Astrocyte (in vitro differentiated cells and primary cell): ENCODE results near the gene UGT2B7.

Experiments
- EZH2 ChIP-seq: IDR thresholded peaks from 2 replicates; pipeline ENCODE4 v1.6.1; 2012; ENCODE audit warnings: mild to moderate bottlenecking, low read length, inconsistent platforms; ENCODE audit not compliant: insufficient read depth
- TF ChIP-seq, protein P1 (sequence below): IDR thresholded peaks from 2 replicates; pipeline ENCODE4 v1.5.1; 2011; ENCODE audit warnings: low read depth, mild to moderate bottlenecking, inconsistent platforms, low read length, moderate library complexity; ENCODE audit not compliant: insufficient read depth

DNA sequence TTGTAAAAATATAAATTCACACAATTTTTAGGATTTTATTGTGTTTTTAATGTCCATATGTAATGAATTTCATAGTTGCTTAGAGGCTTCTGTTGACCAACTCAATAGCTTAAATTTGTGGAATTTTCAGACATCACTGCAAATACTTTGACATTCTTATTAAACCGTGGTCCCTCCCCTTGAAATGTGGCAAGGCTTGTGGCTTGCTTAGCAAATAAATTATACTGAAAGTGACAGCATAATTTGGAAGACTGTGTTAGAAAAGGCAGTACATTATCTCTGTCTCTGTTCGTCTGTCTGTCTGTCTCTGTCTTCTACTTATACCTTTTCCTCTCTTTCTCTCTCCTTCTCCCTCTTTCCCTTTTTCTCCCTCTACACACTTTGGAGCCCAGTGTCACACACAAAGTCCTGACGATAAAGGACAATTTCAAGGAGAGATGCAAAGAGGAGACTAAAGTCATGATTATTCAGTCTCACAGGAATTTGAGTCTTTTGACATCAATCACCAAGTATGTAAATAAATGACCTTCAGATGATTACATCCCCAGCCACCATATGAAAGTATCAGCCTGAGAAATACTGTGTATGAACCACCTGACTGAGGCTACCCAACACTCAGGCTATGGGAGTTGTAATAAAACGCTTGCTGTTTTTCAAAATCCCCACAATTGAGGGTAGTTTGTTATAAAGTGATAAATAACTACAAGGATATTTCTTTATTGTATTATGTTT, 21.0 kb upstream of the UGT2B7 start:
- TF ChIP-seq, protein P1, sequence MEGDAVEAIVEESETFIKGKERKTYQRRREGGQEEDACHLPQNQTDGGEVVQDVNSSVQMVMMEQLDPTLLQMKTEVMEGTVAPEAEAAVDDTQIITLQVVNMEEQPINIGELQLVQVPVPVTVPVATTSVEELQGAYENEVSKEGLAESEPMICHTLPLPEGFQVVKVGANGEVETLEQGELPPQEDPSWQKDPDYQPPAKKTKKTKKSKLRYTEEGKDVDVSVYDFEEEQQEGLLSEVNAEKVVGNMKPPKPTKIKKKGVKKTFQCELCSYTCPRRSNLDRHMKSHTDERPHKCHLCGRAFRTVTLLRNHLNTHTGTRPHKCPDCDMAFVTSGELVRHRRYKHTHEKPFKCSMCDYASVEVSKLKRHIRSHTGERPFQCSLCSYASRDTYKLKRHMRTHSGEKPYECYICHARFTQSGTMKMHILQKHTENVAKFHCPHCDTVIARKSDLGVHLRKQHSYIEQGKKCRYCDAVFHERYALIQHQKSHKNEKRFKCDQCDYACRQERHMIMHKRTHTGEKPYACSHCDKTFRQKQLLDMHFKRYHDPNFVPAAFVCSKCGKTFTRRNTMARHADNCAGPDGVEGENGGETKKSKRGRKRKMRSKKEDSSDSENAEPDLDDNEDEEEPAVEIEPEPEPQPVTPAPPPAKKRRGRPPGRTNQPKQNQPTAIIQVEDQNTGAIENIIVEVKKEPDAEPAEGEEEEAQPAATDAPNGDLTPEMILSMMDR = no peak
- no peak for TF ChIP-seq EZH2
